AG09309 (cell line): Measurements from ENCODE around the gene PER2.

Experiments used
- DNase-seq: peaks from one replicate; pipeline ENCODE4 v3.0.0-alpha.2; 2010; ENCODE audit warnings: low read depth
- H3K4me3 ChIP-seq: 2 replicates; pipeline ENCODE4 v1.5.1; 2011; ENCODE audit warnings: mild to moderate bottlenecking, low read depth, low read length, moderate library complexity; ENCODE audit not compliant: control insufficient read depth
- TF ChIP-seq, protein P1 (sequence below): IDR thresholded peaks from 2 replicates; pipeline ENCODE4 v1.5.1; 2011; ENCODE audit warnings: mild to moderate bottlenecking, low read depth, low read length, inconsistent platforms; ENCODE audit not compliant: insufficient read depth, control insufficient read depth; ENCODE audit errors: missing control alignments

Gene PER2

DNA sequence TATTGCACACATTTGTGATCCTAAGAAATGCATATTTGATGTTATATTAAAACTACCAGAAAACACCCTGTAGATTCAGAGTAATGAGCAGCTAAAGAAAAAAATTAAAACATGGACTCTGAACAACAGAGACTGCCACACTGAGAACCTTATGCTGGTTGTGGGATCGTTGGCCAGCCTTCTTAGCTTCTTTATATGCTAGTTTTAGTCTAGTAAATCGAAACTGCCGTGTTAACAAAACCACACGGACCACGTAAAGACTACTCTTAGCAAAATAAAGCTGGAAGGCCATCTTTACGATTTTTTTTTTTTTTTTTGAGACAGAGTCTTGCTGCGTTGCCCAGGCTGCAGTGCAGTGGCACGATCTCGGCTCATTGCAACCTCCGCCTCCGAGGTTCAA is 22.8 kb downstream of the PER2 start:
- TF ChIP-seq, protein P1, sequence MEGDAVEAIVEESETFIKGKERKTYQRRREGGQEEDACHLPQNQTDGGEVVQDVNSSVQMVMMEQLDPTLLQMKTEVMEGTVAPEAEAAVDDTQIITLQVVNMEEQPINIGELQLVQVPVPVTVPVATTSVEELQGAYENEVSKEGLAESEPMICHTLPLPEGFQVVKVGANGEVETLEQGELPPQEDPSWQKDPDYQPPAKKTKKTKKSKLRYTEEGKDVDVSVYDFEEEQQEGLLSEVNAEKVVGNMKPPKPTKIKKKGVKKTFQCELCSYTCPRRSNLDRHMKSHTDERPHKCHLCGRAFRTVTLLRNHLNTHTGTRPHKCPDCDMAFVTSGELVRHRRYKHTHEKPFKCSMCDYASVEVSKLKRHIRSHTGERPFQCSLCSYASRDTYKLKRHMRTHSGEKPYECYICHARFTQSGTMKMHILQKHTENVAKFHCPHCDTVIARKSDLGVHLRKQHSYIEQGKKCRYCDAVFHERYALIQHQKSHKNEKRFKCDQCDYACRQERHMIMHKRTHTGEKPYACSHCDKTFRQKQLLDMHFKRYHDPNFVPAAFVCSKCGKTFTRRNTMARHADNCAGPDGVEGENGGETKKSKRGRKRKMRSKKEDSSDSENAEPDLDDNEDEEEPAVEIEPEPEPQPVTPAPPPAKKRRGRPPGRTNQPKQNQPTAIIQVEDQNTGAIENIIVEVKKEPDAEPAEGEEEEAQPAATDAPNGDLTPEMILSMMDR = no peak
- DNase-seq = no peak
- H3K4me3 ChIP-seq = no peak overlapping the region

DNA sequence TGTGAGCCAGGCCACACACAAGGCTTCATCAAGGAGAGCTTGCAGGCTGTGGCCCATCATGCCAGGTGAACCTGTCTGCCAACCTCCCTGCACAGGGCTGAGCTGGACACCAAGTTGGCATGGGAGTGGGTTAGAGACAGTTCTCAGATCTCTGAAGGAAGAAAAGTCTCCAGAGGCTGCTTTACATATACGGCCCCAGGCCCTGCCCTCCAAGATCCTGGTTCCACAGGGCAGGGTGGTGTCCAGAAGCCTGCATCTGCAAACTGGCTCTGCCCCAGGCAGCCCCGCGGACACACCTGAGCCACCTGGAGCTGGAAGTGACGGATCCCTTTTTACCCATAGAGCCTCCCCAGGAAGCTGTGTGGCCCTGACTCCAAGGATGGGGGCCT is 24.3 kb downstream of the PER2 start:
- TF ChIP-seq, protein P1 = no peak
- no peak overlapping the region for H3K4me3 ChIP-seq
- DNase-seq = no peak

DNA sequence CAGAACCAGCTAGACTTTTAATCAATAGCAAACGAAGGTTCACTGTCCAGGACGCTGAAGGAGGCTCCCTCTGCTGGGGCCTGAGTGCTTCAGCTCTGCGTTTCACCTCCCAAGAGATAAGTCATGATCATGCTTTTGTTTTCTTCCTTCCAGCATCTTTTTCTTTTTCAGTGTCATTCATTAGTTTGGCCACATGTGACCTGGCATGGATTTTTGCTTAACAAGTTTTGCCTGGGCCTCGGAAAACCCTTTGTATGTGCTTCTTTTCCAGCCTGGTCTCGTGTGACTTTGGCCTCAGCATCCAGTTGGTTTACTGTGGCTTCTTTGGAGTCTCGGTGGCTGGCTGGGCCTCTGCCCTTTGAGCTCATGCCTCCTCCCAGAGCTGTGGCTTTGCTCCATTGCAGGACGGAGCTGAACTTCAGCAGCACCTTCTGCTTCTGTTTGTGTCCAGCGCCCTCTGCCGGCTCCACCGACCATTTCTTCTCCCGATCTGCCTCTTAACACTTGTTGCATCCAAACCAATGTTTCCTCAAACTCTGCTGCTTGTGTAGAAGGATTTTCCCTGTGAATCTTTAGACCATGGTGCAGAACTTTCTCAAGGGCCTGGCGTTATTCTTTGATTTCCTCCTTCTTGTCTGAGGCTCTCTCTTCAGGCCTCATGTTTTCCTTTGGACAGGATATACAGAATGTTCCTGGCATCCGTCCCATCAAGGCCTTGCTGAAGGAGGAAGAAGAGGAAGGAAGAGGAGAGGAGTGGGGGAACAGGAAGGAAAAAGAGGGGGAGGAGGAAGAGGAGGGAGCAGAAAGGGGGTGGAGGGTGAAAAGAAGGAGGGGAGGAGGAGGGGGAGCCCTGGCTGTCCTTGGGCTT is 25.0 kb downstream of the PER2 start:
- peak; percentile 78 for DNase-seq
- TF ChIP-seq, protein P1 = peak; percentile 84
- H3K4me3 ChIP-seq = no peak overlapping the region

DNA sequence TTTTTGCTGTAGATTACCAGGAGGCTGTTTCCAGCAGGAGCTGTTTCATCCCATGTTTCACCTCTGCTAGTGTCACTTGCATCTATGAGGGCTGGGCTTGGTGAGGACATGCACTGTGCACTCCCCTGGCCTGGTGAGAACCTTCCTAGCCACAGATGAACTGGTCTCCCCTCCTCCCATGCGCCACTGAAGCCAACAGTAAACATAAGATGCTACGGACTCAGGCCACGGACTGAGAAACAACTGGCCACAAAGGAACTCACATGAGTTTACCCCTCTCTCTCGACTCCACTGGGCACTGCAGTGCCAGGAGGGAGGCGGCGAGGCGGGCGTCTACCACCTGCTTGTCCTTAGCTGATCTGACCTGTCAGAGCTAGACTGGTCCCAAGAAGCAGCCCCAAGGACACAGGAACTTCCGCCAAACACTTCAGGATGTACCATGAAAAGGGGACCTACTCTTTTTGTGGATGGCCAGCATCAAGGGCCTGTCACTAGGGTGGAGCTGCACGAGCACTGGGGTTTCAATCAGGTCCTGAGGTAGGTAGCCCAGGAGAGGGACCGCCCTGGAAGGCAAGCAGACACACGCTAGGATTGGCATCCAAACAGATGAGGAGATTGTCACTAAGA is 25.8 kb downstream of the PER2 start:
- no peak overlapping the region for H3K4me3 ChIP-seq
- TF ChIP-seq, protein P1 = no peak
- DNase-seq = no peak

DNA sequence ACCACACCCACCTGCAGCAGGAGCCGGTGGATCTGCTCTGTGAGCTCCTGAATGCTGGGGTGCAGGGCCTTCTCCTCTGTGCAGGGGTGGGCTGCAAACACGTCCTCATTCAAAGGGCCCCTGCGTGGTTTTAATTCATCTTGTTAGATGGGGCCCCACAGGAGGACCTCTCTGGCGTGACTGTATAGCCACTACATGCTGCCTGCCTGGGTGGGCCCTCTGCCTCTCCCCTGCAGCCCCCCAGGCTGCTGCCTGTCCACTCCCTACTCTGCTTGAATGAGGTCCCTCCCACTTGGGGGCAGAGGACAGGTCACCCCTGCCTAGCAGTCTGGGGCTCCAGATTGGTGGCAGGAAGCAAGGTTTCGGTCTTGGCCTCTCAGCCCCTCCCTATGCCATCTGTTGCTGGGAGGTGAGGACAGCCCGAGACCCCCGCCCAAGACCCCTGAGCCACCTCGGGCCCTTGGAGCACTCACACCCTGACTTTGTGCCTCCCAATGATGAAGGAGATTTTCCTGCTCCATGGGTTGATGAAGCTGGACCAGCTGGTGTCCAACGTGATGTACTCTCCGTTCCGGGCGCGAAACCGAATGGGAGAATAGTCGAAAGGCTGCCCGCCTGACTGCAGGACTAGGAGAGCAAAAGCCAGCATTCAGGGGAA is 26.6 kb downstream of the PER2 start:
- no peak overlapping the region for H3K4me3 ChIP-seq
- TF ChIP-seq, protein P1 = no peak
- no peak for DNase-seq

DNA sequence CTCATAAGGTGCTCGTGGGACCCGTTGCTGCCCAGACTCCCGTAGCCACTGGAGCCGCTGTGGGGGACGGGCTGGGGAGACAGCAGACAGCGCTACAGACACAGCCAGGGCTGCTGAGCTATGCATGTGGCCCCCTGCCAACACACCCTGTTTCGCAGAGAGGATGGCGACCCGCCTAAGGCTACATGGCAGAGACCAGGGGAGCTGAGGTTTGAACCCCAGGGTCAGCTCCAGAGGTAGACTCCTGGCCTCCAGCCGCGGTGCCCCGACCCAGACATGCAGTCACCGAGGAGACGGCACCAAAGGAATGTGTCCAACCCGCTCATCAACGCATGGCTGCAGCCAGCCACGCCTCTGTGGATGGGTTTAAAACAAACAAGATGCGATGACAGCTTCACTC is 27.5 kb downstream of the PER2 start:
- TF ChIP-seq, protein P1 = no peak
- H3K4me3 ChIP-seq = no peak overlapping the region
- DNase-seq = no peak
